Activated CD4-positive, alpha-beta T cell treated with anti-CD3 and anti-CD28 coated beads, Interleukin-2, amount 50 U/mL, for 4 hours (primary cell): ENCODE data around the gene AUTS2.

Experiments used
- DNase-seq, 2 experiments: peaks; one replicate each; pipeline ENCODE4 v3.0.0-alpha.2; 2020

AUTS2 gene

GRCh38 chr7:70047384-70047783, 449.1 kb downstream of the AUTS2 start:
- no peak for DNase-seq

GRCh38 chr7:70047891-70048448, 449.7 kb downstream of the AUTS2 start:
- no peak for DNase-seq

DNA sequence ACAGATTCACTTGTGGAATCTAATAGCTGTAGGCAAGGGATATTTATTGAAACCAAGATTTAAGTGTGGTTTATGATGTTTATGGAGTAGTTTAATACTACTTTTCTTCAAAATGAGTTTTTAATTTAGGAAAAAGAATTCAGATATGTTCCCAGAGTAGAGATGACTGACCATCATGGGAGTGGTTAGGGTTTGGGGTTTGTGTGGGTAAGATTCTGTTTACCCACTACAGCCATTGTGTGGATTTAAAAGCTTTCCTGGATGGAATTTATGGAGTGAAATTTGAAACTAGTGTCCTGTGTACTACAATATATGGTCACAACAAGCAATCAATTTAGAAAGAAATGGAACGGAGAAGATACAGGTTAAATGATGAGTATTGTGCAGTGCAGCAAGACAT, 453.5 kb downstream of the AUTS2 start:
- DNase-seq = no peak

GRCh38 chr7:70052691-70053090, 454.4 kb downstream of the AUTS2 start:
- no peak for DNase-seq

- no peak for DNase-seq
Measured at GRCh38 chr7:70053421-70053820, 455.1 kb downstream of the AUTS2 start.

GRCh38 chr7:70053989-70054388, 455.7 kb downstream of the AUTS2 start:
- no peak for DNase-seq

- DNase-seq = no peak
Measured at GRCh38 chr7:70056363-70056762, 458.1 kb downstream of the AUTS2 start.

GRCh38 chr7:70060298-70061068, 462.2 kb downstream of the AUTS2 start:
- DNase-seq = no peak

DNA sequence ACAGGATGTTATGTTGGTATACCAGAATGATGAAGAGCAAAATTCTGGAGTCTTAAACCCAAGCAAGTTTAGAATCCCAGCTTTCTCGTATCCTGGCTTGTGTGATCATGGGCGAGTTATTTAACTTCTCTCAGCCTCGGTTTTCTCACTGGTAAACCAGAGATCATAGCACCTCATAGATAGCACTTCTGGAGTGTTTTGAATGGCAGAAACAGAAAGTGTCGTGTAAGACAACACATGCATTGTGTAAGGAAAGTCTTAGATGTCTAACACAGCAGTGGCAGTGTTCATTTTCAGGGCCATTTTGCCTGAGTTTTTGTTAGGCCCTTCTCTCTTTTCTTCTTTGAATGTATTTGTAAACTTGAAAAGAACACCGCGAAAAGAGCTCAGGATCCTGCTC, 465.1 kb downstream of the AUTS2 start:
- no peak for DNase-seq

DNA sequence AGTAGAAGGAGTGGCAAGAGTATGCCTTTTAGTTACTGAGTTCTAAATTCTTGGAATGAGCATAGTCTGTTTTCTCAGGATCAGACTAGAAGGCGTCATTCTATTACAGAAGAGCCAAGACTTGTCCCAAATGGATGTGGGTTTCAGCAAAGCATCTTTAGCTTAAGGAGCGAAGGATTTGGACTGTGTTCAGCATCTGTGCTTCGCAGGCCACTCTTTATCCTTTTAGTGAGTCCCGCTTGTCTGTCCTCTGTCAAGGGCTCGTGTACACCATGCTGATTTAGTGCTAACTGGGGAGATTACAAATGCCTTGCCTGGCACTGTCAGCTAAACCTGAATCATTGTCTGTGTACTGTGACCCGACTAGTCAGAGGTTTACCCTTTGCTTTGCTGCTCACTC, 465.7 kb downstream of the AUTS2 start:
- DNase-seq = no peak

GRCh38 chr7:70066844-70067243, 468.6 kb downstream of the AUTS2 start:
- DNase-seq = no peak

- DNase-seq = no peak
Measured at GRCh38 chr7:70068531-70068930, 470.3 kb downstream of the AUTS2 start.

GRCh38 chr7:70069977-70070376, 471.7 kb downstream of the AUTS2 start:
- no peak for DNase-seq

GRCh38 chr7:70071766-70072165, 473.5 kb downstream of the AUTS2 start:
- no peak for DNase-seq

DNA sequence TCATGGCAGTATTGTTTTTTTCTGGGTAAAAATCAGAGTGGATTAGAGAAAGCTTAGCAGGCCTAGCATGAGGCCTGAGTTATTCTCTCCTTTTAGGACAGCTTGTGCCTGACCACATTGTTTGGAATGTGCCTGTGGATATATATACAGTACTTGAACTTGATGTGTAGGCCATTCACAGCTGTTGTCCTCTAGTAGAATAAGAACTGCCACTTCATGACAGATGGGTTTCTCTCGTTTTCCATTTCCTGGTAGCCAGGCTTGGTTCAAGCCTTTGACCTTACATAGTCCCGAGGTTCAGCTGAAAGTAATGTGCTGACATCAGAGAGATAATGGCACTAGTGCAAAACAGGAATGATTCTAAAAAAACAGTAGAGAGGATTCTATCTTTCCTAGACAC, 473.9 kb downstream of the AUTS2 start:
- DNase-seq = no peak

- no peak for DNase-seq
Measured at GRCh38 chr7:70076325-70076724, 478.1 kb downstream of the AUTS2 start.

DNA sequence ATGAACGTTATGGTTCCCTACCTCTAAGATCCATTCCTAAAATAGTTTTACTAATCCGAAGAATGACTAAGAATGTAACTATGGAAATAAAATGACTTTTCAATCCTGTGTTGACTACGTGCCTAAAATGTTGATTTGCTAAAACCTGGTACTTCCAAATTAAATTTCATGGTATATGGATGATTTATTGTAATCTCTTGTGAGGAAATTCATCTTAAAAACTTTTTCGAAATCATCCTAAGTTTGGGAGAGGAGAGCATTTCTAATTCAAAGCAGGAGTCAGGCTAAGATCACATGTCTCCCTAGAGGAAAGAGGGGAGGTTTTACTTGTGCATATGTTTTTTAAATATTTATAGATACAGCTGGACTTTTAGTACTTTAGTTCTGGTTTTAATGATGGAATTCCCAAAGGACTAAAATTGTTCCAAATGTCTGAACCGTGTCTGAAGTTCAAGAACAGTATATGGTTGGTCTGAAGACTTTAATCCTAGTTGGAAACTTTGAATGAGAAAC, 483.9 kb downstream of the AUTS2 start:
- no peak for DNase-seq

DNA sequence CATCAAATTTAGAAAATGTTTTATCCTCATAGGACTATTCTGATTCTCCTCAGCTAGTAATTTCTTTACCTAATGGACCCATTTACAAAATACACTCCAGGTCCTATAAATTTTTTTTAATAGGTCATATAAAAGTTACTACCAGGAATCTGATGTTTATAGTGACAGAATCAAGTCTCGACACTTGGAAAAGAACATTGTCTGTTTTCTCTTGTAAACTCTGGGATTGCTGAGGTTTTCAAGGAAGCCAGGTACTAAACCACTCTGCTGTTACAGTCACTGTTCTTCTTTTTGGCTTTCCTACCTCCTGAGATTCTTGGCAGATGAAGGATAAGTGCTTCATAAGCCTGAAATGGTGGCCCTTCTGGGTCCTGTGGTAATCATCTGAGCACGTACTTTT, 493.1 kb downstream of the AUTS2 start:
- no peak for DNase-seq

- no peak for DNase-seq
Measured at GRCh38 chr7:70092314-70093204, 494.3 kb downstream of the AUTS2 start.

GRCh38 chr7:70093205-70093904, 495.1 kb downstream of the AUTS2 start:
- no peak for DNase-seq

GRCh38 chr7:70094831-70095230, 496.6 kb downstream of the AUTS2 start:
- no peak for DNase-seq

- no peak for DNase-seq
Measured at GRCh38 chr7:70097645-70098044, 499.4 kb downstream of the AUTS2 start.

DNA sequence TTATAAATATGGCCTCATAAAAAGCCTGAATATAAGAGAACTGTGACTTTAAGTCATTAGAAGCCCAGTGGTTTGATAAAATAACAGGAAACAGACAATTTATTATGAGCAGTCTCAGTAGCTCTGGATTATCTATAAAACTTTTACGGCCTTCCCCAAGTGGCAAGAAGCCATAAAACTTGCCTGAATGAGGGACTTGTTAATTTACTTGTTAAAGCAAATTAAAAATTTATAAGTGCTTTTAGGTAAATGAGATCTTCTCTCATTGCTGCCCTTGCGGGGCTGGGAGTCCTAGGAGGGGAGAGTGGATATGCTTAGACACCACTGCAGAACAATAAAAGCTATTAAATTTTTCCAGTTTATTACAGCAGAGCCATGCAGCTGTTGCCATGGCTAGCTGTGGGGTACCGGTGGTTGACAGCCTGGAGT, 499.9 kb downstream of the AUTS2 start:
- DNase-seq = no peak
